T-helper 1 cell treated with Interleukin-12 subunit alpha and Interleukin-12 subunit beta and Interleukin-4 antibody, amounts not matched to agents 30 ng/mL and 1 ng/mL, for 36 hours (primary cell): Measurements from ENCODE around the gene GNAL. TPM values are rescaled to one million over a fixed set of nuclear protein-coding genes. Genes with fewer than 3 reads are reported as not detected.

Experiments used
- intact Hi-C: fragments of 100-400 bp; cut with micrococcal nuclease; formaldehyde crosslinking; loops from one replicate; pipeline ENCODE4 v1.15.1; 2024
- total RNA-seq: library from RNA; stranded (reverse); gene quantifications from 2 replicates; pipeline ENCODE4 v1.2.3, GENCODE V29; 2022

GNAL gene
- total RNA-seq, 1 donor from 2014 or later, result 2.6 TPM

DNA sequence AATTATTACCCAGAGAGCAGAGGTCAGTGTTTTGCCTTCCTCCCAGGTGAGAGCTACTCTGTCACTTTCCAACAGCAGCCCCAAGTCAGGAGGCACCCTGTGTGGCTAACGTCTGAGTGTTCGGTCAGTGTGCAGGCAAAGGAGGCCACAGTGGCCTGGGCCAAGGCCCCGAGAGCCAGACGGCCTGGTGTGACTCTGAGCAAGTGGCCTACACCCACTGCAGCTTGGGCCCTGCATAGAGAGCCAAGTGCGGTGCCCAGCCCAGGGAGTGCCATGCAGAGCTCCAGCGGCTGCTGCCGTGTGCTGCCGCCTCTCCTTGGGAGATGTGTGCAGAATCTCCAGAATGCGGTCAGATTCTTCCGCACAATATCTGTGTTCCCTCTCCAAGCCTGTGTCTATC lies 70.4 kb downstream of the GNAL start:
- intact Hi-C loops, result no loop called here

DNA sequence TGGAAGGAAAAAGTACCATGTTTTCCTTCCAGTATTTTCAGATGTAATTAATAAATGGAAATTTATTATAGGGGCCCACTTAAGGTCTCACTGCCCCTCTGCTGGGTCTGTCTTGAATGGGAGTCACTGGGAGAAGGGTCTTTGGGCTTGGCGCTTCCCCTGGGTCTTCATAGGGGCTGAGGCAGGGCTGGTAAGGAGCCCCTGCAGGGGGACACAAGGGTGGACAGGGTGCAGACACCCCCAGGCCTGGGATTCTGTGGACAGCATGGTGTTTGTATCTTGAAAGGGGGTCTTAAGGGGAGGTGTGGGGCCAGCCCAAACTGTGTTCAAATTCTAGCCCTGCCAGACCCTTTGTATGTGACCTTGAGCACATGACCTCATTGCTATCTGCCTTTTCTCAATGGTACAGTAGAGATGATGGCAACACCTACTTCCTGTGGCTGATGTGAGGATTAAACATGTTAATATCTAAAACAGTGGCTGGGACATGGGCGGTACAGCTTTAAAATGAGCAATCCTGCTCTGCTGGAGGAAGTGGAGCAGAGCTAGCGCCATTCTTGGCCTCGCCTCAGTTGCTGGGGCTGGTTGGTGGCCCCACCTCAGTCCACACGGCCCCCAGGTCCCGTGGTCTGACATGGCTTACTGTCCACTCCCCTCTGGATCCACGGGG lies 71.6 kb downstream of the GNAL start:
- intact Hi-C loops, result no loop called here

DNA sequence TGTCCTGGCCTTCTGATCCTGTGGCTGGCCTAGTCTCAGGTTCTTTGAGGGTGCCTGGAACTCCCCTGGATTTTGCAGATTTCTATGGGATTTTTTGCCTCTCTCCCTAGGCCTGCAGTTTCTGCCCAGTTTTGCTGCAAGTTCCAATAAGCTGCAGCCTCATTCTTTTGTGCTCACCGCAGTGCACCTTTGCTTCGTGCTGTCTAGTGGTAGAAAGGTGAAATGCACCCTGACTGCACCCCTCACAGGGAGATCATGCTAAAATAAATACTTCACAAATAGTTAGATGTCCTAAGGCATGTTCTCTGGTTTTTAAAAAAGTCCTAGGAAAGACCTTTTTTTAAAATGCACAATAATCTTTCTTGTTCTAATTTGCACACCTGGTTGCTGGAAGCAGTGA lies 72.5 kb downstream of the GNAL start:
- intact Hi-C loops, result no loop called here

DNA sequence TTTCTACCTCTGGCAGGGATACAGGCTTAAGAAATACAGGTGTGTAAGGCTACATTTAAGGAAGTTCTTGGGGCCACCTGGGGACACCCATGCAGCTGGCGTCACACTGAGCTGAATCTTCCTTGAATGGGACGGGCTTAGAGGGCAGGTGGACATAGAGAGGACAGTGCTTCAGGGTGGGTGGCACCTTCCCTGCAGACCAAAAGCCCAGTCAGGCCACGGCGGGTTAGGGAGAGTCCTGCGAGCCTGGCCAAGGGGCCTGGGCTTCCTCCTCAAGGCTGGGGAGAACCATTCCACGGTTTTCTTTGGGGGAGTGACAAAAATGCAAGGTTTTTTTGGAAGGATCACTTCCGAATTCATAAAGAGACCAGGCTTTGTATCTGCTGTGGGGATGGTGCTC lies 73.4 kb downstream of the GNAL start:
- intact Hi-C loops, result no loop called here

DNA sequence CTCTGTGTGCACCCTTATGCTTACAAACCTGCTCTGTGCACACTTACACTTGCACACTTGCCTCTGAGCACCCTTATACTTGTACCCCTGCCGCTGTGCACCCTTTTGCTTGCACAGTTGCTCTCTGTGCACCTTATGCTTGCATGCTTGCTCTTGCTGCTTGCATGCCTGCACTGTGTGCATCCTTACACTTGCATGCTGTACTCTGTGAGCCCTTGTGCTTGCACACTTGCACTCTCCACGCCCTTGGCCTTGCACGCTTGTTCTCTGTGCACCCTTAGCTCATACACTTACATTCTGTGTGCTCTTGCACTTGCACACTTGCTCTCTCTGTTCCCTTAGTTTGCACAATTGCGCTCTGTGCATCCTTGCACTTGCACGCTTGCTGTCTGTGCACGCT lies 78.3 kb downstream of the GNAL start:
- intact Hi-C loops, result no loop called here

DNA sequence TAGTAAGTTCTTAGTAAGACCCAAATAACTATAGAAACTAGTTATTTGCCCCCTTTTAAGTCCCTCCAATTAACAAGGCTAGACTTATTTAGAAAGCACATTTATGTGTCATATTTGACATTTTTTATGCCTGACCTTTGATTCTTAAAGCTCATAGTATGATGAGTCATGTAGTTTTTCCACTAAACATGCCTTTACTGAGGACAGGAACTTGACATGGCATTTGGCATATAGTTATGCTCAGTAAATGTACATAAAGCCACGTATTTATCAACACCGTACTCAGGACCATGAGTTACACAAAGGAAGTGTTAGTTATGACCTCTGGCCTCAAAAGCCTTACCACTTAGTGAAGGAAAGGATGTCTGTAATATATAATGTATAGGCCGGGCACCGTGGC lies 78.9 kb downstream of the GNAL start:
- intact Hi-C loops, result no loop called here

DNA sequence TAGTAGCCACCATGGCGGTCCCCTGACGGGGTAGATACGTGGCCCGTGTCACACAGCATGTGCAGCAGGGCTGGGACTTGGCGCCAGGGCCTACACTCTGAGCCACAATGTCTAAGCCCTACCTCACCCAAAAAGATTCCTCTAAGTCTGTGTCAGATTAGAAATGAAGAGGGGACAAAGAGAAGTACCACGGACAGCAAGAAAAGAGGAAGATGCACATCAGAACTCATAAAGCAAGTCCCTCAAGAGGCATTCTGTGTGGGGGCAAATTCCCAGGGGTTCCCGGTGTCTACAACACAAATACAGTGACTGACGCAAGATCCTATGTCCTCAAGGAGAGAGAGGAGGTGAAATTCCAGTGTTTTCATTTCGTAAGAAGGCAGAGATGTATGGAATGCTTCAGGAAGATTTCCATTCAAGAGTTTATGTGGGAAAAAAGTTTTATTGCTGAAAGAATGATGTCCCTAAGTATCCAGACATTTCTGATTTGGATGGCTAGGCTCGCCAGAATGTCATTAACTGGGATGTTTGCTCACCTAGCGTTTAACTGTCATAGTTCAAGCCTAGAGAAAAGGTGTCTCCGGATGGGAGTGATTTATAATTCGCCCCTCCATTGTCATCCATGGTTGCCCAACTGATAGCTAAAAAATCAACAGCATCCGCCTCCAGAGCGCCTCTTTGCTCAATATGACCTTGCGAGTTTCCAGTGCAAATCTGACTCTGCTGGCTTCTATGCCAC lies 86.5 kb downstream of the GNAL start:
- intact Hi-C loops, result no loop called here

DNA sequence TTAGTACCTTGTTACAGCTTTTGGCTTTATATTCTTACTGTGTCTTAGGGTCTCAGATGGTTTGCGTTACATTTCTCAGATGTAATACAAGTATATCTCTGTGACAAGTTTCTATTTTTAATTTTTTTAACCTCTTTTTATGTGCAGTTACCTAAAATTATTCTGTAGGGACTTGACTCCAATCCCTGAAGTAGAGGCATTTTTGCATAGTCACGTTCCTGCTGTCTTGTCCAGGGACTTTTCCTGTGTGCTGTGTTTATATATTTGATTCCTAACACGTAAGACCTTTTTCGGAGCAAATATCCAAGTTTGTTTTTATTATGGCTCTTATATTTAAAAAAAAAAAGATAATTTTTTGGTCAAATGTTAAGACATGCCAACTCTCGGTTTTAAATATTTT lies 91.0 kb downstream of the GNAL start:
- intact Hi-C loops, result no loop called here

DNA sequence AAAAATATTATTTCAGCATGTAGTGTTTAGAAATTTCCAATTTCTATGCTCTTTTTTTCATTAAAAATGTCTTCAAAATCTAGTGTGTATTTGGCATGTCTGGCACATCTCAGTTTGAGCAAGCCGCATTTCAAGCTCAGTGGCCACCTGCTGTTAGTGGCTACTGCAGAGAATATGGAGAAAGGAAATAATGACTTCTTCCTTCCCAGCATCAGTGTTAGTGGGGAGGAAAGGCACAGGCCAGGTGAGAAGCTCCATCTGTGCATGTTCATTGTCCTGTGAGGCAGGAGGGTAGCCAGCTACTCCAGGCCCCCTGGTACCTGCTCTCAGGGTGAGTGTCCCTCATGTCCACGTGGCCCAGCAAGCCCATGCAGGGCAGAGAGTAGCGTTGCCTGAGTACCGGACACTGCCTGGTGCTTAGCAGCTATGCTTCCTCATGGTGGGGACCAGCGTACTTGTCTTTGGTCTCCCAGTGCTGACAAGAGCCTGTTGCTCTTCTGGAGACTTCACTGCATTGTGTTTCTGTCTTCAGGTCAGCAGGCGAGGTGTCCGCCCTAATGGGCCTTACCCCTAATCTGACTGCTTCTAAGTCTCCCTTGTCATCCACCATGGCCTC lies 94.8 kb downstream of the GNAL start:
- intact Hi-C loops, result no loop called here

DNA sequence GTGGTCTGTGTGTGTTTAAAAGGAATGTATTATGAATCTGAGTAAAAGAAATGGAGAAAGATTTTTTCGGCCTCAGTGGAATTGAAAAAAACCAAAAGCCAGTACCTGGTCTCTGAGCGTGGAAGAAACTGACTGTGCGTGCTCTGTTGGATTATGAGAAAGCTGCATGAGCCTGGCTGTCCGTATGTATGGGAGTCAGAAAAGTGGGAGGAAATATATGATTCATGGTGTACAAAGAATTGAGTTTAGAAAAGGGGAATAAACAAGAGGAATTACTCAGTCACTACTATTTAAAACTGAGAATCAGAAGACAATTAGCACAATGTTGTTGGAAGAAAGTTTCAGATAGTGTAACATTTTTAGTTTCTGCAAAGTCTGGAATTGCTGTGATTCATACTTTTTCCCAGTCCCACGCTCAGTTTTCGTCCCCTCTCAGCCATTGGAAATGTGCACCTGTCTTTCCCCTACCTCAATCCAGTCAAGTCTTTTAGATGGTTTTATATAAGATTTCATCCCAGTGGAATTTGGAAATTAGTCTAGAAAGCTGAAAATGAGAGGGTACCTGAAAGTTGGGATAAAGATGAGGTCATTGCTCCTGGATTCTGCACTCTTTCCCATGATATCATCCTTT lies 95.7 kb downstream of the GNAL start:
- intact Hi-C loops, result no loop called here

DNA sequence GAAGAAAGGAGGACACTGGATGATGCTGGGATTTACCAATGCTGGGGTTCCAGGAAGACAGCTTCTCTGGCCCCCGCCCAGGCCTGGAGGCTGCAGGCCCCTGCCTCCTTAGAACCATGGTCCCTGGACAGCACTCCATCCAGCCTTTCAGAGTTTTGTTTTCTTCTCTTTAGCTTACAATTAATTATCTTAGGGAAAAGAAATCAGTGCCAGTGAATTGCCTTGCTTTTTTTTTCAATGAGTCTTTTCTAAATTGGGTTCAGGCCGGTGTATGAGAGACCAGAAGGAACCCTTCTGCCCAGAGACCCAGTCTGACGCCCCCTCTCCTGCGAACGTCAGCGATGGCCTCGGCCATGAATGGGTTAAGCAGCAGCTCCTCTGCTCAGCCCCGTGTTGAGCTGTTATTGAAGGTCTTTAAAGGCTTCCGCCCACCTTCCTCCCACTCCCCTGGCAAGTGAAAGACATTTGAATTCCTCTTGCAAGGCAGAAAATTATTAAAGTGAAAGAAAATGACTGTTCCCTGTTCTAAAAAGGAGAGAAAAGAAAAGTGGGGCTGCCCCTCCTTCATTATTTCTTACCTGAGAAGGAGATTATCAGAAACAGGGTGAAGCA lies 96.5 kb downstream of the GNAL start:
- intact Hi-C loops, result no loop called here

DNA sequence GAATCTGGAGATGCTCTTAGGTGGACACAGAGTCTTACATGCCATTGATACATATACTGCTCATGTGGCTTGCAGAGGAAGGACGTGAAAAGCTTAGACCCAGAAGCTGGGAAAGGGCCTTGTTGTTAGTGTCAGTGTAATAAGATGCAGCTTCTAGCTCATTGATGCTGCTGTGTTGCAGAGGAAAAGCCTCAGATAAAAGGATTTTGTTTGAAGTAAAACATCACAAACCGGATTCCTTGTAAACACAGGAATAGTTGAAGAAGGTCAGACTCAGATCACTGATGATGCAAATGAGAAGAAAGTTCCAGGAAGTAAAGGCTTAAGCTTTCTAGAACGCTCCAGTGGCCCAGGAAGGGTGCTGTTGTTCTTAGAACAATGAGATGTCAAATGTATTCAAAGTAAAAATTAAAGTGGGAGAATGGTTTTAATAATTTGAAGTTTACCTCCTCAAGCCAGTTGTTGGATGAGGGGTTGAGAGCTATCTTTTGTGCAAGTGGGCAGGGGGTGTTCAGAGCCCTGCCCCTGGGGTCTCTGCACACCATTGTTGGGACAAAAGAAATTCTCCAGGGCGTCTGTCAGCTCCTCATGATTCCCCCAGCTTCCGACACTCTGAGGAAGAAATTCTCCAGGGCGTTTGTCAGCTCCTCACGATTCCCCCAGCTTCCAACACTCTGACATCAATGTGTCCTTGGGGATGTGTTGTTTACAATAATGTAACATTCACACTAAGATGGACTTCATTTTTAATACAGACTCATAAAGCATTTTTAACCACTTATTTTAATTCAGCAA lies 100.8 kb downstream of the GNAL start:
- intact Hi-C loops, result no loop called here

DNA sequence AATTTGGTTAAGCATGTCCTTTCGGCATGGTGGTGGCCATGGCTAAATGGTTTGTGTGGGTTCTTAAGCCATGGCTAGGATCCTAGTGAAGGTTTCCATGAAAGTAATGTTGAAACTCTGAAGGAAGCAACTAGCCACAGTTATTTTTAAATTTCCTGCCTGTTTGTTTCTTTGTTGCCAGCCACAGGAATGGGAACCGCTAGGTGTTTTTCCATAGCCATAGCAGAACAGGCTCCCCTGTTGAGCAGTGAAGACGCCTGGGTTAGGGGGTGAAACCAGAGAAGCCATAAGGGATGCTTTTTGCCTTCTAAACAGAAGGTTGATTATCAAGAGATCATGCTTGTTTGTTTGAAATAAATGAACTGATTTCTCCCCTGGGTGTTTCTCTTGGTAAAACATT lies 102.1 kb downstream of the GNAL start:
- intact Hi-C loops, result no loop called here

DNA sequence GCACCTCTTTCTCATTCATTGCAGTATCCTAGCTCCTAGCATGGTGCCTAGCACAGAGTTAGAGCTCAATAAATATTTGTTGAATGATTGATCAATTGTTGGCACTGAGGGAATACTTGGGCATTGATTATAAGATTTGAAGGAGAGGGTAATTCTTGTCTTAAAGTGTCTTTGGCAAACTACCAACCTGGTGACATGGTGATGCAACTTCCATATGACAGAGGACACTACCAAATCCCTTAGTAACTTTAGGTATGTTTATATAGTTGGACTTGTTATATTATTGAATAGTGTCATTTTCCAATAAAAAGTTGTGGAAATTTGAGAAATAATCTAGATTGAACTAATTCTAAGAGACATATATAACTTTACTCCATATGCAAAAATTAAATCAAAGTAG lies 103.6 kb downstream of the GNAL start:
- intact Hi-C loops, result no loop called here

DNA sequence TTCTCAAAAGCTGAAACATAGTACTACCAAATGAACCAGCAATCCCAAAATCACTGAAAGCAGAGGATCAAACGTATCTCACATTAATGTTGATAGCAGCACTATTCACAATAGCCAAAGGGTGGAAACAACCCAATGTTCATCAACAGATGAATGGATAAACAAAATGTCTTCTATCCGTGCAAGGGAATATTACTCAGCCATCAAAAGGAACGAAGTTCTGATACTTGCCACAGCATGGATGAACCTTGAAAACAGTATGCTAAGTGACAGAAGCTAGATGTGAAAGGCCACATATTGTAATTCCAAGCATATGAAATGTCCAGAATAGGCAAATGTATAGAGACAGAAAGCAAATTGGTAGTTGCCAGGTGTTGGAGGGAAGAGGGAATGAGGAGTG lies 105.1 kb downstream of the GNAL start:
- intact Hi-C loops, result no loop called here

DNA sequence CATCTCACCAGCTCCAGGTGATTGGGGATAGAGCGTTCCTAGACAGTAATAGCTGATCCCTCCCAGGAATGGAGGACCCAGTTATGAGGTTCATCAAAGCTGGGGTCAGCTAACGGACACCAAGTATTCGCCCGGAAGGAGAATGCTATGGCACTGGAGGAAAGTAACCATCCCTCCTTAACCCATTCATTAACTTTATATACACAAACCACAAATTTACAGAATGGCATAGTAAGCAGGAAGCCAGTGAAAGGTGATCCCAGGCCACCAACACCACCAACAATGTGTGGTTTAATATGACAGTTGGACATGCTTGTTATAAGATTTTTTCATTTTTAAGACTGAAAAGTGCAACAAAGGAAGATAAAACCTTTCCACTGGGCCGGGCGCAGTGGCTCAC lies 106.9 kb downstream of the GNAL start:
- intact Hi-C loops, result no loop called here

DNA sequence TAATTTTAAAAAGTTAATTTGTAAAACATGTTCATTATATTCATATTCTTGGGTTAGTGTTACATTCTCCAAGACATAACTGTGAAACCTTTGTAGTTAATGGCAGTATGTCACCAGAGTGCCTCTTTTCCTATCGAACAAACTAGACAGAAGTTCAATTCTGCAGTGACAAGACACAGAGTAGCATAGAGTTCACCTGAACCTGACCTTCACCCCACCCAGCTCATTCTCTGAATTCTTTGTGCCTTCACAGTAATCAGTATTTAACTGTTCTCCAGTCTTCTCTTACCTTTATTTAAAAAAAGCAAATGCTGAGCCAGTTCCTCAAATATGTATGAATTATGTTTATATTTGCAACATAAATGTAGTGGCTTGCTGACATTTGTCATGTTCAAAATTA lies 109.2 kb downstream of the GNAL start:
- intact Hi-C loops, result no loop called here

DNA sequence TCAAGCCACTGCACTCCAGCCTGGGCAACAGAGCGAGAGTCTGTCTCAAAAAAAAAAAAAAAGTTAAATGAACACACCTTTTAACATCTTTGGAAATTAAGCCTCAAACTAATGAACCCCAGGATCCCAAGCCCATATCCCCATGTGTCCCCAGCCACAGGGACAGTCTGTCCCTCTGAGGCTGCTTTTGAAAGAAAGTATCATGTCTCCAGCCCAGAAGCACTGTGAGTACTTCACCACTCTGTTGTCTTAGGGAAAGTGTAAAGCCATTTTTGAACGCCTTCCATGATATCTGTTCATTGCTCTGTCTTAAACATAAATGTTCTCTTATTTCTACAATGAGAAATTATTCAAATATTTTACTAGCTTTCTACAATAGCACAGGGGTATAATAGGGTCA lies 110.0 kb downstream of the GNAL start:
- intact Hi-C loops, result no loop called here

DNA sequence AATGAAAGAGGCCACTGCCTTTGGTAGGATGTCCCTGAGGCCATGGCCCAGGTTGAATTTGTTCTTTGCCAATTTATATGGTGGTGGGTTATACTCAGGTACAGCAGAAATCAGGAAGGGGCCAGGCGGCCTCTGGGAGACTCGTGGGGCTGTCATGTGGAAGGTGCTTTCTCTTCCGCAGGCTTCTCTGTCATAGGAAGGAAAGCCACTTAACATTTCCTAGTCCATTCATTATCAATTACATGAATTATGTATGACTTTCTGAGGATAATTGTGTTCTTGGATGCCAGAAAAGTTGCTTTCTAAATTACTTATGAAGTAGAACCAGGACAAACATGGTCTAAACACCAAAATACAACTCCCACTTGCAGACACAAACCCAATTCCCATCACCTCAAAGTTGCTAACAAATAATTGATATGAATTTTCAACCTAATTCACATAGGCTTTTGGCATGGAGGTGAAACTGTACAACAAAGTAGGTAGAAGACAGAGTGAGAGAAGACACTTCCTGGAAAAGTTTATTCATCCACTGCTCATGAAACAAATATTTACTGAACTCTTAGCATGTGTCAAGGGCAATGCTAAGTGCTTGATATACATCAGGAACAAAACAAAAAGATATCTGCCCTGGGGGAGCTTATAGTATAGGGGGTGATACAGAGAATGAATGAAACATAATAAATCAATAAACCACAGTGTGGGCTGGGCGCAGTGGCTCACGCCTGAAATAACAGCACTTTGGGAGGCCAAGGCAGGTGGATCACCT lies 111.7 kb downstream of the GNAL start:
- intact Hi-C loops, result no loop called here

DNA sequence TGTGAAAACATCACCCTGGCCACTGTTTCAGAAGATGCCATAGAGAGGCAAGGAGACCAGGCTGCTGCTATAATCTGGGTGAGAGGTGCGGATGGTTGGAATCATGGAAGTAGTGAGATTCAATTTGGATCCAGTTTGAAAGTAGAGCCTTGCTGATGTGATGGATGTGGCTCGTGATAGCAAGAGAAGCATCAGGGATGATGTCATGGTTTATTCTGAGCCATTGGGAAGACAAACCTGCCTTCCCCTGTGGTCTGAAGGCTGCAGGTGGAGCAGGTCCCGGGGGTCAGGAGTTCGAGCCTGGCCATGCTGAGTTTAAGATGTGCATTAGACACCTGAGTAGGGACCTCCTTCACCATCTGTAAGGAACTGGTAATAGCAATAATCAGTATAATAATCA lies 112.5 kb downstream of the GNAL start:
- intact Hi-C loops, result no loop called here
